ENCODE results near the gene MORN4. TPM values are rescaled to one million over a fixed set of nuclear protein-coding genes. Genes with fewer than 3 reads are reported as not detected.
A peak's percentile ranks its signal among the peaks of the same experiment; 100 is the strongest.

MORN4 gene
- total and polyA plus RNA-seq, 11 donors: 7.2 to 31.7 (median 12.8) TPM

GRCh38 chr10:97593421-97593820 lies 39.9 kb downstream of the MORN4 start:
- TF ChIP-seq CTCF (IDR thresholded peaks at IDR 0.05) (no peak), POLR2A (IDR thresholded peaks at IDR 0.05) (no peak)
- H3K27ac ChIP-seq: peak overlapping the region in 8 of 12 donors; percentile 14 to 99 (median 76)
- no peaks in the 10 kb centered on the region for H3K36me3 ChIP-seq
- H3K9me3 ChIP-seq: no peaks in the 10 kb centered on the region
- no peaks in the 10 kb centered on the region for H3K27me3 ChIP-seq
- DNase-seq (no peak), ATAC-seq (no peak)
- 64 to 84% (median 76%) methylated on average over 4 of the region's 4 CpGs for WGBS, 4 donors
- H3K4me1 ChIP-seq: peaks cover 0 to 43% (median 23%) of the 10 kb centered on the region in 12 donors
- no peak overlapping the region for H3K4me3 ChIP-seq
- intact Hi-C loops (cut with DNase I): no loop called here

GRCh38 chr10:97590748-97591495 lies 42.4 kb downstream of the MORN4 start:
- no peak for TF ChIP-seq CTCF (IDR thresholded peaks at IDR 0.05)
- no peak for TF ChIP-seq POLR2A (IDR thresholded peaks at IDR 0.05)
- Histone ChIP-seq H3K27ac (no peak overlapping the region), H3K27me3 (no peaks in the 10 kb centered on the region), H3K4me1 (peaks cover 0 to 32% (median 10%) of the 10 kb centered on the region in 12 donors), H3K4me3 (no peak overlapping the region), H3K36me3 (no peaks in the 10 kb centered on the region), H3K9me3 (no peaks in the 10 kb centered on the region)
- WGBS, 4 donors: 67 to 72% (median 70%) methylated on average over 5 of the region's 5 CpGs
- ATAC-seq (no peak), DNase-seq (peak in 1 of 5 donors; percentile 7)
- intact Hi-C loops (cut with DNase I): no loop called here

- TF ChIP-seq POLR2A (IDR thresholded peaks at IDR 0.05) (no peak), CTCF (IDR thresholded peaks at IDR 0.05) (no peak)
- peak in 1 of 5 donors; percentile 23 for DNase-seq
- ATAC-seq: no peak
- Histone ChIP-seq H3K4me3 (no peak overlapping the region), H3K27me3 (no peaks in the 10 kb centered on the region), H3K36me3 (no peaks in the 10 kb centered on the region), H3K27ac (peak overlapping the region in 1 of 12 donors; percentile 23), H3K4me1 (peaks cover 0 to 32% (median 5%) of the 10 kb centered on the region in 12 donors), H3K9me3 (no peaks in the 10 kb centered on the region)
- intact Hi-C loops (cut with DNase I): no loop called here
- WGBS, 4 donors: 90 to 96% (median 92%) methylated on average over 12 to 15 of the region's 15 CpGs
Observed at GRCh38 chr10:97590082-97590747, 43.1 kb downstream of the MORN4 start.

- TF ChIP-seq POLR2A (IDR thresholded peaks at IDR 0.05): no peak
- TF ChIP-seq CTCF (IDR thresholded peaks at IDR 0.05): no peak
- no peaks in the 10 kb centered on the region for H3K36me3 ChIP-seq
- WGBS, 4 donors: 55 to 79% (median 68%) methylated on average over 2 to 3 of the region's 3 CpGs
- DNase-seq (peak in 1 of 5 donors; percentile 37), ATAC-seq (no peak)
- no peaks in the 10 kb centered on the region for H3K9me3 ChIP-seq
- peak within 1 kb of the TSS in 2 of 12 donors; percentile 2 to 43 for H3K27ac ChIP-seq
- intact Hi-C loops (cut with DNase I): no loop called here
- peaks cover 0 to 33% (median 8%) of the 10 kb centered on the region in 12 donors for H3K4me1 ChIP-seq
- no peak within 1 kb of the TSS for H3K4me3 ChIP-seq
- H3K27me3 ChIP-seq: no peaks in the 10 kb centered on the region
Observed at GRCh38 chr10:97589479-97589878, 43.8 kb downstream of the MORN4 start, which contains the start of gene C10orf62. Gene C10orf62, plus strand, starts transcription at chr10:97589721. Its CDS starts 177 bp downstream, at chr10:97589898.

Measured in heart left ventricle (tissue), 16 donors.